ENCODE data around the gene BIVM.

The BIVM gene

GRCh38 chr13:102845630-102846260 is 46.8 kb downstream of the BIVM start, which contains the start of gene ERCC5:
TSS of gene ERCC5 (plus strand) at chr13:102846032. CDS start at chr13:102846267, 235 bp downstream.
- peak; percentile 97 for DNase-seq

DNA sequence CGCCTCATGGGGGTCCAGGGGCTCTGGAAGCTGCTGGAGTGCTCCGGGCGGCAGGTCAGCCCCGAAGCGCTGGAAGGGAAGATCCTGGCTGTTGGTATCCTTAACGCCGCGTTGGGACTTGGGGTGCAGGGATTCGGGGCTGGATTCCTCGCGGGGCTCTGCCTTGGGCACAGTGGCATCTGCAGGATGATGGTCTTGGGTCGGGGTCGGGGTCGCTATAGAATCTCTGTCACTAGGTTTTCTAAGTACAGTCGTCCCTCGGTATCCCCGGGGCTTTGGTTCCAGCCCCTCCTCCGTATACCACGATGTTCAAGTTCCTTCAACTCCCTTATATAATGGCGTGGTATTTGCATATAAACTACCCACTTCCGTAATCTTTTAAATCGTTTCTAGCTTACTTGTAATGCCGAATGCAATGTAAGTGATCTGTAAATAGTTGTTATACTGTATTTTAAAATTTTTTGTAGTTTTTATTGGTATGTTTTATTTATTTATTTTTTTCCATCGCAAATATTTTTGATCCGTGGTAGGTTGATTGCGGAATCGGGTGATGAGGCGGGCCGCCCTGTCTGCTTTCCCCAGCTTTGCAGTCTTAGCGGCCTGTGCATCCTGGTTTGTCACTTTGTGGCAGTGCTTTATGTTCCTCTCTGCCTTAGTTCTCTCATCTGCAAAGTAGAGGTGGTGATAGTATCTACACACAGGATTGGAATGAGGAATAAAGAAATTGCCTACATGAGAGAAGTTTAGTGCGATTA is 47.5 kb downstream of the BIVM start:
- DNase-seq = no peak

- DNase-seq = no peak
Observed at GRCh38 chr13:102847272-102848234, 48.6 kb downstream of the BIVM start.

DNA sequence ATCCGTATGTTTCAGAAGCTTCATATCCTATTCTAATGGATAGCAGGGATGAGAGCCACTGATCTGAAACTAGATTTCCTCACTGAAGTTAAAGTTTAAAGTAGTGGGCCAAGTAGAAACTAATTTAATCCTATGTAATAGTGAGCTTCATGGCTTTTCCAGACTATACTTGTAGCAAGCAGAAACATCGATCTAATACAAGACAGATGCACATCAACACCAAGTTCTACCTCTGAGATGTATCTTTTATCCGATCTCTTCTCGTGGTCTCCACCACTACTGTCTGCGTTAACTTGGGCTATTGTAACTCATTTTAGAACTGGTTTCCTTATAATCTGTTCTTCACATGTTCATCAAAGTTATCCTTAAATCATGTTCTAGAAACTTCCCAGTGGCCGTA is 50.0 kb downstream of the BIVM start:
- DNase-seq = no peak

DNA sequence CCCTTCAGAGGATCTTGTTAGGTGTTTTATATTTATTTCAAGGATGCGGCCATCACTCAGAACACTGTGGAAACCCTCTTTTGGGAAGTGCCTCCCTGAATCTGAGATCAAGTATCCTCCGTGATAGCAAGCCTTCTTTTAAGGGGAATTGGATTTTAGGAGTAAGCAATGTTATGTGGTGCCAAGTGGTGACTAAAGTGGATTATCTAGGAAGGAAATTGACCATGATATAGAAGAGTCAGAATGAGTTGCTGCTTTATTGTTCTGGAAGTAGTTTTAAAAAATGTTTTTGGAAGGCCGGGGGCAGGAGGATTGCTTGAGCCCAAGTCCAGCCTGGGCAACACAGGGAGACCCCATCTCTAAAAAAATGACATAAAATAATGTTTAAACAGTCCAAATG is 53.6 kb downstream of the BIVM start:
- no peak for DNase-seq

- no peak for DNase-seq
Observed at GRCh38 chr13:102854675-102855074, 55.8 kb downstream of the BIVM start.

GRCh38 chr13:102856557-102856956 is 57.6 kb downstream of the BIVM start:
- DNase-seq = no peak

DNA sequence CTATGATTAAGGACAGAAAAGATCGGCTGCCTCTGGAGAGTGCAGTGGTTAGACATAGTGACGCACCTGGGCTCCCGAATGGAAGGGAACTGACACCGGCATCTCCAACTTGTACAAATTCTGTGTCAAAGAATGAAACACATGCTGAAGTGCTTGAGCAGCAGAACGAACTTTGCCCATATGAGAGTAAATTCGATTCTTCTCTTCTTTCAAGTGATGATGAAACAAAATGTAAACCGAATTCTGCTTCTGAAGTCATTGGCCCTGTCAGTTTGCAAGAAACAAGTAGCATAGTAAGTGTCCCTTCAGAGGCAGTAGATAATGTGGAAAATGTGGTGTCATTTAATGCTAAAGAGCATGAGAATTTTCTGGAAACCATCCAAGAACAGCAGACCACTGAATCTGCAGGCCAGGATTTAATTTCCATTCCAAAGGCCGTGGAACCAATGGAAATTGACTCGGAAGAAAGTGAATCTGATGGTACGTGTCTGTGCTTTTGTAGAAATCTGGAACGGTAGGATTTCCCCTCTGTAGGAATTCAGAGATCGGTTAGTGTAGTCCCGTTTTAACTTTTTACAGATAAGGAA is 63.8 kb downstream of the BIVM start:
- no peak for DNase-seq

DNA sequence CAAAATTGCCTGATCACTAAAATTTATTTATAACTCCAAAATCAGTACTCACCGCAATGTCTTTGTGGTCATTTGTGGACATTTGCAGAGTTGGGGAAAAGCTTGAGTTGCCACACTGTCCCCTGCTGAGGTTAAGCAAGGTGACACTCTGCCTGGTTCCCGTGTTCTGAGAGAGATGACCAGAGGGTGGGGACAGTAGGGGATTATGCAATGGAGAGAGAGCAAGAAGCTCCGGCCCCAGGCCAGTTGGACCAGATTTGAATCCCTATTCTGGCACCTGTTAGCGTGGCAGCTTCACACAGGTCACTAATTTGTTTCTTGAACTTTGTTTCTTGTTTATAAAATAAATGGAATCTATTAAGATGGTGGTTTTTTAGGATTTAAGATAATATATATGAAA is 64.7 kb downstream of the BIVM start:
- no peak for DNase-seq

DNA sequence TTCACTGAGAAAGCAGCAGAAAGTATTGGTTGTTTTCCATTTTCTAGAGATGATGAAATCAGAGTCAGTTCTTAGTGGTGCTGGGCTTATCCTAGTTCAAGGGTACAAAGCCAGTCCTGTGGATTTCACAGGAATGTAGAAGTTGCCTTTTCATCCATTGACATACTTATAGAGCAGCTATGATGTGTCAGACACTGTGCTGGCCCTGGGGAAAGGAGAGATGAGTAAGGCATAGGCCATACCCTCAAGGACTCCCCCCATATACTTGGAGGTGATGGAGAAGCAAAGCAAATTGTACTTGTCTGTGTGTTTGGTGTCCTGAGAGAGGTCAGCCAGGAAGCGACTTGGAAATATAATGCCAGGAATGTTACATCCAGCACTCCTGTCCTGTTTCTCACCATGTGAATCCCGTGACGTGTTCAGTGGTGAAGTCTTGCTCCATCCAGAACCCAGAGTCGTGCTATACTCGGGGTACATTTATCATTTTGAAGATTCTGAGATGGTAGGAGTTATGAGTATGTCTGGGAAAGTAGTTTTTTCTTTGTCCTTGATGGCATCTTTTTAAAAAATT is 69.5 kb downstream of the BIVM start:
- DNase-seq = no peak

DNA sequence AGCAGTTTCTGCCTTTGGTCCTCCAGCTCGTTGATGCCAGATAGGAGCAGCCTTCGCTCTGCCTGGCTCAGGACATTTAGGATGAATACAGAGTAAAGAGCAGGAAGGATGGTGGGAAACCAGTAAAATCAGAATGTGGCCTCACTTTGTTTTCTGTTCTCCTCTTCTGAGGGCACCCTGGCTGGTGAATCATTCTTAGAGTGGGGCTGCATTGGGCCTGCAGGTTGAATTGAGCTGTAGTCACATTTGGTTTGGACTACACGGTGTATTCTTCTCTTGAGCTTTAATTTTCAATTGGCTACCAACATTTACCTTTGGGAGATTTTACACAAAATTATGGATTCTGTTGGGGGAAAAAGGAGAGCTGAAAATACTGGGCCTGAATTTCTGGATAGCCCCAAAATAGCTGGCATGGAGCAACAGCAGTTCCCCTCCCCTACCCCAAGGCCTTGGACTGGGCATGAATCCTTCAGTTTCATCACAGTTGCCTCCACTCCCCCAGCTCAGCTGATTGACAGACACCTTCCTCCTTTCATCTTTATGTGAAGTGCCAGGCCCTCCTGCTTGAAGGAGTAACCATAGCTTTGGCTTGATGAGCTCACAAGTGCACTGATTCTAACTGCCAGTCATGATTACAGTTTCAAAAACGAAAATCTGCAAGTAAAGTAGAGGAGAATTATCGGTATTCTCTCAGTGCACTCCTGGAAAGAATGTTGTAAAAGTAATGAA is 71.2 kb downstream of the BIVM start:
- no peak for DNase-seq

DNA sequence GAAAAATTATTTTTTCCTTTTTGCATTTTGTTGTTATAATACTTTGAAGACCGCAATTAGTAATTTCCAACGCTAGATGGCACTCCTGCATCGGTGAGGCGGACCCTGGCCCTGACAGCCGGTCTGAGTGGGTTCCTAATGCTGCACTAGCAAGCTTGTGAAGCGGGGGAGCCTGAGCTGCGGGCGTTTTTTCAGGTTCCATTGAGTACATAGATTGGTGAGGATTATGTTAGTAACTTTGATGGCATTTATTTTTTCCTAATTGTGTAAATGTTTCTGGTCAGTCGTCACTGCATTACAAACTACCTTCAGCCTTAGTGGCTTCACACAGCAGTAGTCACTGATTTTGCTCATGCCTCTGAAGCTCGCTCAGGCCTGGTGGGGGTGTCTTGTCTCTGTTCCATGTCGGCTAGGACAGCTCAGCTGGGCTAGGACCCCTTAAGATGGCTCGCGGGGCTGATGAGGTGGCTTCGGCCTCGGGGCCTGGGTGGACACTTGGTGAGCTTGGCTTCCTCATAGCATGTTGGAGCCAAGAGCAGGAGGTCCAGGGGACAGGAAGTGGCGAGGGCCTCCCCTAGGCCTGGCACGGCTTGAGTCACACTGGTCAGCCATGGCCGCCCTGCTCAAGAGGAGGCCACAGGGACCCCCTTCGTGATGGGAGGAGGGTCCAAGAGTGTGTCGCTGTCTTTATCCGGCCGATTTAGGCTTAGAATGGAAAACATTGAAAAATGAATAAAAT is 71.9 kb downstream of the BIVM start:
- peak; percentile 64 for DNase-seq

GRCh38 chr13:102872131-102872530 is 73.2 kb downstream of the BIVM start:
- no peak for DNase-seq

DNA sequence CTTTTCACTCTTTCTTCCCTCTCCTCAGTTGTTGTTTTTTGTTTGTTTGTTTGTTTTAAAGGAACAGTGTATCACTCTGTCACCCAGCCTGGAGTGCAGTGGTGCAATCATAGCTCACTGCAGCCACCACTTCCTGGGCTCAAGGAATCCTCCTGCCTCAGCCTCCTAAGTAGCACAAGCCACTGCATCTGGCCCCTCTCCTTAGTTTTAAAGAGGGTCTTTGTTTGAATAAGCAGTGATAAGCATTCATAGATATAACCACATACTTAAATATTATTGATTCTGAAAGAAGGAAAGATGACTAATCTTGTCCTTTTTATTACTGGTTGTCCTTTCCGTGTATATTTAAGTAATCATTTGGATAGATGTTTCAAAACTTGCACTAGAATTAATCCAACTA is 73.6 kb downstream of the BIVM start:
- DNase-seq = no peak

- no peak for DNase-seq
Observed at GRCh38 chr13:102873653-102874052, 74.7 kb downstream of the BIVM start.

DNA sequence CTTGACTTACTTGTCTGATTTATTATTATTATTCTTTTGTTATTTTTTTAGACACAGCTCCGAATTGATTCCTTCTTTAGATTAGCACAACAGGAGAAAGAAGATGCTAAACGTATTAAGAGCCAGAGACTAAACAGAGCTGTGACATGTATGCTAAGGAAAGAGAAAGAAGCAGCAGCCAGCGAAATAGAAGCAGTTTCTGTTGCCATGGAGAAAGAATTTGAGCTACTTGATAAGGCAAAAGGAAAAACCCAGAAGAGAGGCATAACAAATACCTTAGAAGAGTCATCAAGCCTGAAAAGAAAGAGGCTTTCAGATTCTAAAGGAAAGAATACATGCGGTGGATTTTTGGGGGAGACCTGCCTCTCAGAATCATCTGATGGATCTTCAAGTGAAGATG is 76.3 kb downstream of the BIVM start:
- DNase-seq = no peak

GRCh38 chr13:102877303-102877702 is 78.4 kb downstream of the BIVM start:
- no peak for DNase-seq

DNA sequence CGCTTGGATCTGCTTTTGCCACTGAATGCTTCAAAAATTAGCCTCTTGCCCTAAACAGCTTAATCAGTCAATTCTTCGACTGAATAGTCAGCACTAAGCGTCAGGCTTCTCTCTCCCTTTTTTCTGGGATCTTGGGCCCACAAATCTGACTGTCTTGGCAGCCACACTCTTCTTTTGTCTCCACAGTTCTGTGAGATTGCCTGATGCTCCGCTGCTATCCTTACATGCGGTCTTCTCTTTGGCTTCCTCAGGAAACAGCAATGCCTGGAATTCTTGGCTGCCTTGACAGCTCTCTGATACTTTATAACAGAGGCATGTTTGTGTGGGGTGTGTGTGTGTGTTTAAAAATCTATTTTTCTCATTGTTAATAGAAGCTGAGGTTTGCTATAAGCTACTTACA is 79.6 kb downstream of the BIVM start:
- DNase-seq = no peak

- no peak for DNase-seq
Observed at GRCh38 chr13:102879793-102880499, 81.0 kb downstream of the BIVM start.
